K562 (cell line): Measurements from ENCODE around the gene ASB4. TPM values are rescaled to one million over a fixed set of nuclear protein-coding genes. Genes with fewer than 3 reads are reported as not detected.

ENCODE experiments used
- ATAC-seq: fragments of 200-7000 bp; cut with Tn5 transposase; 3 replicates; pipeline ENCODE4 v1.9.1; 2020; ENCODE audit warnings: moderate library complexity
- BruUV-seq: library from RNA; stranded (reverse); fragments of 400-500 nt; replicated peaks from 2 replicates; lab custom pipeline; 2021; lab: Mats Ljungman, UMichigan
- CTCF ChIA-PET: fragments of 300-600 bp; formaldehyde crosslinking; extraction: SDS; loops from one replicate; lab custom pipeline; 2021; ENCODE audit warnings: low intra/inter-chr PET ratio; lab: Yijun Ruan, JAX
- POLR2A ChIA-PET: fragments of 300-600, 350-650 bp; sonication (Branson Sonifier 250); formaldehyde crosslinking; extraction: SDS; loops from one replicate; lab custom pipeline; 2021; ENCODE audit warnings: antibody characterized with exemption, inconsistent platforms; lab: Yijun Ruan, JAX
- DNase-seq, 4 experiments: peaks; one replicate each; pipeline versions ENCODE4 v3.0.0 to v3.0.0-alpha.2; 2011 to 2018; ENCODE audit warnings: low spot score in 3 of 4, mixed read lengths in 3 of 4; ENCODE audit errors: extremely low read depth in 1 of 4
- FAIRE-seq: peaks from 2 replicates; lab custom pipeline; 2011; peaks lifted over from hg19 to GRCh38; lab: Jason Lieb, UNC
- H2AFZ ChIP-seq: 2 replicates; pipeline ENCODE4 v1.6.0; 2011; ENCODE audit warnings: low read depth, low read length, control low read depth, inconsistent platforms
- H3K27ac ChIP-seq: fragments of 200-600 bp; 3 replicates; pipeline ENCODE4 v1.8.0; 2011; ENCODE audit warnings: low read depth, mild to moderate bottlenecking, control low read depth, inconsistent platforms, low read length, moderate library complexity, mixed read lengths; ENCODE audit errors: extremely low read depth
- H3K27me3 ChIP-seq, 2 experiments: fragments of 300-600 bp in 1 of 2; 2 replicates in 1 of 2; 3 replicates in 1 of 2; pipeline versions ENCODE4 v1.6.0 to v1.8.0; 2011; ENCODE audit warnings: inconsistent platforms in 2 of 2, low read length in 2 of 2, mild to moderate bottlenecking in 1 of 2, mixed read lengths in 1 of 2, moderate library complexity in 1 of 2; ENCODE audit not compliant: control insufficient read depth in 2 of 2, insufficient read depth in 2 of 2
- H3K36me3 ChIP-seq: fragments of 300-600 bp; 3 replicates; pipeline ENCODE4 v1.8.0; 2011; ENCODE audit warnings: mild to moderate bottlenecking, low read length, inconsistent platforms; ENCODE audit not compliant: control insufficient read depth, insufficient read depth
- H3K4me1 ChIP-seq, 2 experiments: fragments of 200-600 bp in 1 of 2; replicated peaks in 1 of 2; 2 replicates in 1 of 2; 3 replicates in 1 of 2; pipeline versions ENCODE4 v1.5.1 to v1.8.0; 2011; ENCODE audit warnings: inconsistent platforms in 2 of 2, low read length in 2 of 2, mild to moderate bottlenecking in 1 of 2, mixed read lengths in 1 of 2, moderate library complexity in 1 of 2; ENCODE audit not compliant: control insufficient read depth in 2 of 2, insufficient read depth in 2 of 2
- H3K4me2 ChIP-seq: 2 replicates; pipeline ENCODE4 v1.6.1; 2011; ENCODE audit warnings: low read length, control low read depth, inconsistent platforms, mixed read lengths; ENCODE audit not compliant: insufficient read depth
- H3K4me3 ChIP-seq: fragments of 200-600 bp; sonication (generic), shearing (Covaris generic); 2 replicates; pipeline ENCODE4 v1.5.1; 2016; ENCODE audit warnings: control low read depth, inconsistent platforms
- H3K79me2 ChIP-seq: fragments of 200-600 bp; 3 replicates; pipeline ENCODE4 v1.8.0; 2011; ENCODE audit warnings: low read length, inconsistent platforms; ENCODE audit not compliant: control insufficient read depth, insufficient read depth
- H3K9ac ChIP-seq, 2 experiments: 2 replicates each; pipeline versions ENCODE4 v1.6.0 to v1.6.1; 2011; ENCODE audit warnings: low read depth in 2 of 2, low read length in 2 of 2, control low read depth in 1 of 2, inconsistent platforms in 1 of 2, mild to moderate bottlenecking in 1 of 2, mixed read lengths in 1 of 2; ENCODE audit not compliant: insufficient read depth in 1 of 2
- H3K9me1 ChIP-seq: one replicate; pipeline ENCODE4 v1.6.0; 2011; ENCODE audit warnings: inconsistent platforms, mild to moderate bottlenecking, low read length, moderate library complexity; ENCODE audit not compliant: control insufficient read depth, insufficient read depth
- H3K9me3 ChIP-seq: replicated peaks from 2 replicates; pipeline ENCODE4 v1.5.1; 2011; ENCODE audit warnings: low read depth, low read length, inconsistent platforms; ENCODE audit not compliant: control insufficient read depth, insufficient read depth
- H4K20me1 ChIP-seq: replicated peaks from 2 replicates; pipeline ENCODE4 v1.6.1; 2011; ENCODE audit warnings: low read length, inconsistent platforms, mixed read lengths; ENCODE audit not compliant: control insufficient read depth, insufficient read depth
- CBX2 ChIP-seq: fragments of 200-600 bp; sonication (generic); IDR thresholded peaks from one replicate; pipeline ENCODE4 v1.6.1; 2012; ENCODE audit warnings: mild to moderate bottlenecking, low read length, inconsistent platforms; ENCODE audit not compliant: insufficient read depth, poor library complexity, severe bottlenecking
- EHMT2 ChIP-seq: fragments of 450-650 bp; IDR thresholded peaks from 2 replicates; pipeline ENCODE4 v1.6.1; 2018; ENCODE audit warnings: antibody characterized with exemption
- GTF2F1 ChIP-seq: IDR thresholded peaks from 2 replicates; pipeline ENCODE4 v1.6.1; 2011; ENCODE audit warnings: low read depth, low read length, improper control_type of control experiment
- HSF4 ChIP-seq: fragments of 250-450 bp; sonication (Bioruptor Pico); IDR thresholded peaks from 2 replicates; pipeline ENCODE4 v2.1.2; 2022; ENCODE audit warnings: mild to moderate bottlenecking, moderate library complexity, borderline replicate concordance
- NR4A1 ChIP-seq, 2 experiments: fragments of 250-450 bp in 1 of 2; fragments of 450-650 bp in 1 of 2; sonication (Bioruptor Pico) in 1 of 2; IDR thresholded peaks; 2 replicates each; pipeline versions ENCODE4 v1.4.0 to v1.6.1; 2016 to 2020; ENCODE audit warnings: mild to moderate bottlenecking in 2 of 2, missing compliant biosample characterization in 1 of 2, missing genetic modification characterization in 1 of 2, moderate library complexity in 1 of 2
- POLR2AphosphoS2 ChIP-seq: IDR thresholded peaks from 2 replicates; pipeline ENCODE4 v1.6.1; 2012; ENCODE audit warnings: low read length, improper control_type of control experiment
- POLR2G ChIP-seq: fragments of 200-400 bp; formaldehyde crosslinking; IDR thresholded peaks from 2 replicates; pipeline ENCODE4 v1.6.1; 2017; ENCODE audit warnings: low read depth, mild to moderate bottlenecking, antibody characterized with exemption, low read length, moderate library complexity
- PRMT5 ChIP-seq: sonication (generic); formaldehyde crosslinking; IDR thresholded peaks from 2 replicates; pipeline ENCODE4 v1.5.0; 2020; ENCODE audit warnings: missing genetic modification reagents
- RBM39 ChIP-seq: fragments of 200-400 bp; formaldehyde crosslinking; optimal IDR thresholded peaks from 2 replicates; pipeline ENCODE3; 2018; ENCODE audit warnings: low read depth, low read length
- RHOXF2B ChIP-seq: fragments of 250-450 bp; sonication (Bioruptor Pico); conservative IDR thresholded peaks from 2 replicates; pipeline ENCODE4 v1.5.1; 2021
- TBL1XR1 ChIP-seq, 2 experiments: IDR thresholded peaks; 2 replicates each; pipeline ENCODE4 v1.6.1; 2012; ENCODE audit warnings: improper control_type of control experiment in 2 of 2, low read length in 2 of 2, mild to moderate bottlenecking in 1 of 2
- TFE3 ChIP-seq: fragments of 450-650 bp; formaldehyde crosslinking; IDR thresholded peaks from 2 replicates; pipeline ENCODE4 v1.4.0; 2020; ENCODE audit warnings: mild to moderate bottlenecking, mixed read lengths
- YBX1 ChIP-seq: fragments of 450-650 bp; IDR thresholded peaks from 2 replicates; pipeline ENCODE4 v1.7.1; 2016; ENCODE audit warnings: mild to moderate bottlenecking
- ZC3H11A ChIP-seq: IDR thresholded peaks from 2 replicates; pipeline ENCODE4 v1.6.1; 2012; ENCODE audit warnings: low read depth, low read length, improper control_type of control experiment
- ZNF263 ChIP-seq: sonication (generic); formaldehyde crosslinking; IDR thresholded peaks from 2 replicates; pipeline ENCODE4 v1.8.0; 2022; ENCODE audit warnings: mild to moderate bottlenecking, missing genetic modification reagents, borderline replicate concordance
- ZNF592 ChIP-seq: fragments of 450-650 bp; IDR thresholded peaks from 2 replicates; pipeline ENCODE4 v1.6.1; 2017; ENCODE audit warnings: antibody characterized with exemption, mild to moderate bottlenecking
- ZNF707 ChIP-seq: fragments of 250-450 bp; sonication (Bioruptor Pico); conservative IDR thresholded peaks from 2 replicates; pipeline ENCODE4 v1.8.0; 2022; ENCODE audit warnings: inconsistent platforms, mild to moderate bottlenecking, moderate library complexity
- WGBS: fragments of 100-300 bp; shearing (Covaris generic); methylation state at CpG from one replicate; pipeline ENCODE4 v1.1.6; 2016; ENCODE audit warnings: low coverage, mixed read lengths; ENCODE audit not compliant: insufficient coverage; ENCODE audit errors: missing lambda C conversion rate; 5-methylcytosine and 5-hydroxymethylcytosine counted together
- in situ Hi-C: fragments of 300-500 bp; cut with MboI; formaldehyde crosslinking; loops from 4 replicates; pipeline ENCODE4 v1.15.0; 2018; ENCODE audit warnings: inconsistent platforms, mixed read lengths
- intact Hi-C: fragments of 100-400 bp; cut with micrococcal nuclease; formaldehyde crosslinking; loops from 2 replicates; pipeline ENCODE4 v1.14.2; 2022
- polyA plus RNA-seq, 8 experiments: library from polyadenylated mRNA; depleted of rRNA in 4 of 8; stranded (reverse) in 5 of 8; unstranded in 3 of 8; fragments of >200 nt; fragmentation: Nextera tagmentation in 2 of 8; fragmentation: Illumina TruSeq in 1 of 8; extraction: Ambion mirVana in 2 of 8; extraction: Trizol in 1 of 8; gene quantifications; 2 replicates each; pipeline versions ENCODE4 v1.2.1 to v1.2.3, GENCODE V29; 2011 to 2014; ENCODE audit warnings: inconsistent platforms in 1 of 8, missing spikeins in 1 of 8
- total RNA-seq, 7 experiments: library from RNA; depleted of rRNA in 6 of 7; stranded (reverse); fragments of >200 nt in 6 of 7; fragmentation: Illumina TruSeq in 2 of 7; extraction: Trizol in 2 of 7; gene quantifications; 2 replicates each; pipeline versions ENCODE4 v1.2.1 to v1.2.3, GENCODE V29; 2011 to 2021; ENCODE audit warnings: low replicate concordance in 1 of 7
- TF ChIP-seq, protein P1 (sequence below): fragments of 450-650 bp; conservative IDR thresholded peaks from 2 replicates; pipeline ENCODE4 v1.6.1; 2016; ENCODE audit warnings: missing genetic modification characterization, low read depth, mild to moderate bottlenecking, missing compliant biosample characterization, moderate library complexity

ASB4 gene
- total and polyA plus RNA-seq, 9 of the 15 experiments (the other 6 are each of a cell fraction or from before 2014, with no cell fraction given) = 0.03 to 0.07 TPM; not detected in 7

GRCh38 chr7:95517870-95518269 lies 32.1 kb downstream of the ASB4 start:
- in situ Hi-C loops = loop anchor here (25.0 kb wide), 1 partner anchor 369 kb away; no protein-coding TSS in a partner anchor
- WGBS = 0% methylated on average over 1 of the region's 1 CpG
- Histone ChIP-seq H3K9me3 (no peaks in the 10 kb centered on the region), H3K4me3 (no peak overlapping the region), H4K20me1 (no peaks in the 10 kb centered on the region), H3K4me2 (no peak overlapping the region), H3K9me1 (no peaks in the 10 kb centered on the region), H3K36me3 (no peaks in the 10 kb centered on the region), H3K27me3 (no peaks in the 10 kb centered on the region), H3K9ac (no peak overlapping the region), H3K4me1 (no peaks in the 10 kb centered on the region), H2AFZ (no peak overlapping the region), H3K27ac (no peak overlapping the region), H3K79me2 (no peaks in the 10 kb centered on the region)
- intact Hi-C loops = no loop called here
- no peak for ATAC-seq
- BruUV-seq = no TSS peak
- ChIA-PET POLR2A (no interaction called here), CTCF (no interaction called here)
- no peak for DNase-seq
- FAIRE-seq = no peak
- TF ChIP-seq PRMT5 (CRISPR knock-in tag) (no peak), RHOXF2B (CRISPR knock-in tag) (no peak), ZC3H11A (no peak), TBL1XR1 (IDR thresholded peaks at IDR 0.05; ENCODE audit: low read length in 2 of 2) (no peak), ZNF707 (no peak), POLR2AphosphoS2 (no peak), HSF4 (CRISPR knock-in tag) (no peak), YBX1 (no peak), CBX2 (no peak), EHMT2 (no peak), ZNF592 (no peak), NR4A1 (CRISPR knock-in tag; IDR thresholded peaks at IDR 0.05) (no peak), NR4A1 (tag; IDR thresholded peaks at IDR 0.05) (no peak), TFE3 (CRISPR knock-in tag) (no peak), GTF2F1 (no peak), POLR2G (no peak), ZNF263 (CRISPR knock-in tag) (no peak), RBM39 (no peak)
- TF ChIP-seq, protein P1, sequence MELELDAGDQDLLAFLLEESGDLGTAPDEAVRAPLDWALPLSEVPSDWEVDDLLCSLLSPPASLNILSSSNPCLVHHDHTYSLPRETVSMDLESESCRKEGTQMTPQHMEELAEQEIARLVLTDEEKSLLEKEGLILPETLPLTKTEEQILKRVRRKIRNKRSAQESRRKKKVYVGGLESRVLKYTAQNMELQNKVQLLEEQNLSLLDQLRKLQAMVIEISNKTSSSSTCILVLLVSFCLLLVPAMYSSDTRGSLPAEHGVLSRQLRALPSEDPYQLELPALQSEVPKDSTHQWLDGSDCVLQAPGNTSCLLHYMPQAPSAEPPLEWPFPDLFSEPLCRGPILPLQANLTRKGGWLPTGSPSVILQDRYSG (tag) = no peak
